Type B pancreatic cell (in vitro differentiated cells): ENCODE data around the gene PIK3AP1. TPM values are rescaled to one million over a fixed set of nuclear protein-coding genes. Genes with fewer than 3 reads are reported as not detected.

Experiments
- DNase-seq: peaks from one replicate; pipeline ENCODE4 v3.0.0; 2021; ENCODE audit warnings: mixed read lengths; ENCODE audit not compliant: unreplicated experiment; ENCODE audit errors: extremely low spot score
- H3K27ac Mint-ChIP-seq: 2 replicates; pipeline ENCODE4 v1.8.0; 2021; ENCODE audit warnings: mild to moderate bottlenecking, mixed read lengths
- H3K27me3 Mint-ChIP-seq: 2 replicates; pipeline ENCODE4 v1.8.0; 2021; ENCODE audit warnings: mixed read lengths
- H3K36me3 Mint-ChIP-seq: 2 replicates; pipeline ENCODE4 v1.8.0; 2021; ENCODE audit warnings: mixed read lengths
- H3K4me1 Mint-ChIP-seq: one replicate; pipeline ENCODE4 v1.8.0; 2021; ENCODE audit warnings: mixed read lengths; ENCODE audit not compliant: unreplicated experiment
- H3K4me3 Mint-ChIP-seq: 2 replicates; pipeline ENCODE4 v1.8.0; 2021; ENCODE audit warnings: mild to moderate bottlenecking, mixed read lengths
- H3K9me3 Mint-ChIP-seq: 2 replicates; pipeline ENCODE4 v1.8.0; 2021; ENCODE audit warnings: mixed read lengths
- total RNA-seq: library from RNA; stranded (reverse); gene quantifications from 2 replicates; pipeline ENCODE4 v1.2.1, GENCODE V29; 2021; ENCODE audit warnings: low replicate concordance
- TF ChIP-seq, protein P1 (sequence below): fragments of 200-600 bp; sonication (generic); conservative IDR thresholded peaks from 2 replicates; pipeline ENCODE4 v1.5.0; 2021; ENCODE audit warnings: antibody characterized with exemption, mild to moderate bottlenecking

The PIK3AP1 gene
- total RNA-seq, 1 donor from 2014 or later = 3.5 TPM

DNA sequence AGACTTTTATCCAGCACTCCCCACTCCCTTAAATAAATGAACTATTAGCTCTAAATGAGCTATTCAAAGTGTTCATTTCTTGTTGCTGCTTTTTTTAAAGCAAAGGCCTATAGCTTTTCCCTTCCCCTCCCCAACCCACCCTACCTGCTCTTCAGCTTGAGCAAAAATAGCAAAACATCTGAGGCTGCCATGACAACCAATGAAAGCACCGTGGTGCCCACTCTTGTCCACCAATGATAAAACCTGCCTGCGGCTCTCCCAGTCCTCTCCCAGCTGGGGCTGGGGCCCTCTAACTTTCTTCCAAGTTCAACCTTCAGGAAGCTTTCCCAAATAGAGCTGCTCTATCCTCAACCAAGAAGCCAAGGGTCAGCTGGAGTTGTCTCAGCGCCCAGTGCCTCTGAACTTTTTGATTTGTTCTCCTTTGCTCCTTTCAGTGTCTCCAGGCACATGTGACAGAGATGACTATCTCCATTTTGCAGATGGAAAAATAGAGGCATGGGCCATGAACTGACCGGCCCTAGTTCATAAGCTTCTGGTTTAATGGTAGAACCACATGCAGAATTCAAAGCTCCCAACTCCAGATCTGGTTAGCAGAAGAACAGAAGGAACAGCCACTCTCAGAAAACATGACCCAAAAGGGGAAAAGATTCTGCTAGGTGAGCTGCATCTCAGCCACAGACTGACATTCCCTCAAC is 47.7 kb downstream of the PIK3AP1 start:
- H3K4me1 Mint-ChIP-seq = peaks cover 30% of the 10 kb centered on the region

DNA sequence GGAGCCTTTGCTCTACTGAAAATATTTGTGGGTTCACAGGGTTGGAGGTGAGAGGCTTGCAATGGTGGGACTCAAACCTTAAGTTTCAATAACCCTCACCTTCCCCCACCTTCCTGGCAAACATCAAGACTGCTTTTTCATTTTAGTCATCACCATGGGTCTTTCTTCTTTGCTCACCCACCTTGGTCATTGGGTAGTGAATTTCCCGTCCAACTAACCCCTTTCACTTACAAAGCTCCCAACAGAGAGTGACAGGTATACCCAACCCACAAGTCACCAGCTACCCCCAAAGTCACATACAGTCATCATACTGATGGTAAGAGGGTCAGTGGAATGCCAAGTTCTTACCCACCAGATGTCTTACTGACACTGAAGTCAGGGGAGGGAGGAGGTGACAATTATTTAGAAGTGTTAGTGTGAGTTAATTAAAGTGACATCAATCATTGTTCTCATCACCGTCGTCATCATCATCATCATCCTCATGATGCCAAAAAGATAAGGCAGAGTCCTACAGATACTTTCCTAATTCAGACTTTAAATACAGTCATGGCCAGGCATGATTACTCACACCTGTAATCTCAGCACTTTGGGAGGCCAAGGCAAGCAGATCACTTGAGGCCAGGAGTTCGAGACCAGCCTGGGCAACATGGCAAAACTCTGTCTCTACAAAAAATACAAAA is 49.0 kb downstream of the PIK3AP1 start:
- H3K9me3 Mint-ChIP-seq = no peaks in the 10 kb centered on the region
- H3K4me1 Mint-ChIP-seq = peaks cover 30% of the 10 kb centered on the region
- no peak overlapping the region for H3K27ac Mint-ChIP-seq
- no peak for DNase-seq
- no peaks in the 10 kb centered on the region for H3K27me3 Mint-ChIP-seq
- no peaks in the 10 kb centered on the region for H3K36me3 Mint-ChIP-seq
- TF ChIP-seq, protein P1, sequence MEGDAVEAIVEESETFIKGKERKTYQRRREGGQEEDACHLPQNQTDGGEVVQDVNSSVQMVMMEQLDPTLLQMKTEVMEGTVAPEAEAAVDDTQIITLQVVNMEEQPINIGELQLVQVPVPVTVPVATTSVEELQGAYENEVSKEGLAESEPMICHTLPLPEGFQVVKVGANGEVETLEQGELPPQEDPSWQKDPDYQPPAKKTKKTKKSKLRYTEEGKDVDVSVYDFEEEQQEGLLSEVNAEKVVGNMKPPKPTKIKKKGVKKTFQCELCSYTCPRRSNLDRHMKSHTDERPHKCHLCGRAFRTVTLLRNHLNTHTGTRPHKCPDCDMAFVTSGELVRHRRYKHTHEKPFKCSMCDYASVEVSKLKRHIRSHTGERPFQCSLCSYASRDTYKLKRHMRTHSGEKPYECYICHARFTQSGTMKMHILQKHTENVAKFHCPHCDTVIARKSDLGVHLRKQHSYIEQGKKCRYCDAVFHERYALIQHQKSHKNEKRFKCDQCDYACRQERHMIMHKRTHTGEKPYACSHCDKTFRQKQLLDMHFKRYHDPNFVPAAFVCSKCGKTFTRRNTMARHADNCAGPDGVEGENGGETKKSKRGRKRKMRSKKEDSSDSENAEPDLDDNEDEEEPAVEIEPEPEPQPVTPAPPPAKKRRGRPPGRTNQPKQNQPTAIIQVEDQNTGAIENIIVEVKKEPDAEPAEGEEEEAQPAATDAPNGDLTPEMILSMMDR = no peak
- no peak overlapping the region for H3K4me3 Mint-ChIP-seq

More for the DNA sequence above, 47.7 kb downstream of the PIK3AP1 start:
- Mint-ChIP-seq H3K27me3 (no peaks in the 10 kb centered on the region), H3K4me3 (no peak overlapping the region), H3K27ac (peak overlapping the region; percentile 65), H3K9me3 (no peaks in the 10 kb centered on the region), H3K36me3 (no peaks in the 10 kb centered on the region)
- TF ChIP-seq, protein P1 = no peak
- no peak for DNase-seq

DNA sequence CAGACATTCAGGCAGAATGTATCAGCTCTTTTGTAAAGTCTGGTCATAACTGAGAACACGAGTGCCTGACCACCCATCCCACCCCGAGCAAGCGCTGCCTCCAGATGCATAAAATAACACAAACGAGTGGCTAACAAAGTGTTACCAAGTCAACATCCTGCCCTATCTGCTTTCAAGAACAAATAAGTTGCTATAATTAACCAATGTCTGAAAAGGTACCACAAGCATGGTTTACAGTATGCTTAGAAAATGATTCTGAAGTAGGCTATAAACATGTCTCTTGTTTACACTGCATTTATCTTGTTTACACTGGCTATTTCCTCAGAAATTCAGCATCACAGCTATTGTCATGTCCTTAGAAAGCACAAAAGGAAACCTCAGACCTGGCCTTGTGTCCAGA is 49.5 kb downstream of the PIK3AP1 start:
- no peak for DNase-seq
- peaks cover 30% of the 10 kb centered on the region for H3K4me1 Mint-ChIP-seq
- peak overlapping the region; percentile 30 for H3K27ac Mint-ChIP-seq
- H3K9me3 Mint-ChIP-seq = no peaks in the 10 kb centered on the region
- no peaks in the 10 kb centered on the region for H3K36me3 Mint-ChIP-seq
- H3K27me3 Mint-ChIP-seq = no peaks in the 10 kb centered on the region
- no peak overlapping the region for H3K4me3 Mint-ChIP-seq
- TF ChIP-seq, protein P1 = no peak

DNA sequence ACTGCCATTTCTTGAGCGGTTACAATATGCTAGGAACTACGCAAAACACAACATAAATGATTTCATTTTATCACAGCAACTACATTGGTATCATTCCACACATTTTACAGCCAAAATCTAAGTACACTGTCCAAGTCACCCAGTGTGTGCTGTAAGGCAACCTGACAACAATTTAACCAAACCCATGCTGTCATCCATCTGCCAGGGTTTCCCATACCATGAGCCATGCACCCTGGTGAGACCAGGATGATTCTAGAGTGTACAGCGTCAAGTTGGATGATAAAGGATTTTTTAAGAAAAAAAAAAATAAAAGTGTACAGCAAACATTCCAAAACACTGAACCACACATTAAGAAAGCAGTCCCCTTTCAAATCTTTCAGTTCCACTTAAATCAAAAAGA is 52.9 kb downstream of the PIK3AP1 start:
- DNase-seq = no peak
- Mint-ChIP-seq H3K27ac (no peak overlapping the region), H3K36me3 (no peaks in the 10 kb centered on the region), H3K4me3 (no peak overlapping the region), H3K9me3 (no peaks in the 10 kb centered on the region), H3K27me3 (no peaks in the 10 kb centered on the region), H3K4me1 (peaks cover 8% of the 10 kb centered on the region)
- TF ChIP-seq, protein P1 = no peak

DNA sequence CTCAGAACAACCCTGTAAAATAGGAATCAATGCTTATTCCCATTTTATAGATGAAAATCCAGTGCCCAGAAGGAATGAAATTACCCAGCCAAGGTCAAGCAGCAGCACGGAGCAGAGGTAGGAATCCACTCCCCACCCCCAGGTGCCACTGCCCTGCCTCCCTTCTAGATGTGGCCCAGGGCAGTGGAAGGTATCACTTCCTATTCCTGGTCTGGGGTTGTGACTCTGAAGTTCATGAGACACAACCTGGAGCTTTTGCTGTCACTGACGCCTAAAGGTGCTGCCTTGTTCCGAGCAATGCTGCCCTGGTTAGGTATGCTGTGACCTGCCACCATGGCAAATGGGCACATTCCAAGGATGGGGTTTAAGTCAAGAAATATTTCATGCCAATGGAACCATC is 53.6 kb downstream of the PIK3AP1 start:
- H3K9me3 Mint-ChIP-seq = no peaks in the 10 kb centered on the region
- TF ChIP-seq, protein P1 = no peak
- no peaks in the 10 kb centered on the region for H3K36me3 Mint-ChIP-seq
- DNase-seq = no peak
- H3K27me3 Mint-ChIP-seq = no peaks in the 10 kb centered on the region
- H3K4me1 Mint-ChIP-seq = peaks cover 8% of the 10 kb centered on the region
- H3K4me3 Mint-ChIP-seq = no peak overlapping the region
- H3K27ac Mint-ChIP-seq = no peak overlapping the region
